HG02840 (cell line): ENCODE results near the gene NFKBIL1.
"Not testable (repeated sequence)": the region's sequence is repeated elsewhere in the genome, so short reads cannot be mapped to it uniquely, and the experiment has no call there.

Experiments
- ATAC-seq: cut with Tn5 transposase; IDR thresholded peaks from one replicate; pipeline ENCODE4 v1.9.1; 2021; ENCODE audit warnings: mild to moderate bottlenecking, moderate library complexity, moderate number of reproducible peaks; ENCODE audit not compliant: unreplicated experiment, low FRiP score

NFKBIL1 gene, protein sequence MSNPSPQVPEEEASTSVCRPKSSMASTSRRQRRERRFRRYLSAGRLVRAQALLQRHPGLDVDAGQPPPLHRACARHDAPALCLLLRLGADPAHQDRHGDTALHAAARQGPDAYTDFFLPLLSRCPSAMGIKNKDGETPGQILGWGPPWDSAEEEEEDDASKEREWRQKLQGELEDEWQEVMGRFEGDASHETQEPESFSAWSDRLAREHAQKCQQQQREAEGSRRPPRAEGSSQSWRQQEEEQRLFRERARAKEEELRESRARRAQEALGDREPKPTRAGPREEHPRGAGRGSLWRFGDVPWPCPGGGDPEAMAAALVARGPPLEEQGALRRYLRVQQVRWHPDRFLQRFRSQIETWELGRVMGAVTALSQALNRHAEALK

DNA sequence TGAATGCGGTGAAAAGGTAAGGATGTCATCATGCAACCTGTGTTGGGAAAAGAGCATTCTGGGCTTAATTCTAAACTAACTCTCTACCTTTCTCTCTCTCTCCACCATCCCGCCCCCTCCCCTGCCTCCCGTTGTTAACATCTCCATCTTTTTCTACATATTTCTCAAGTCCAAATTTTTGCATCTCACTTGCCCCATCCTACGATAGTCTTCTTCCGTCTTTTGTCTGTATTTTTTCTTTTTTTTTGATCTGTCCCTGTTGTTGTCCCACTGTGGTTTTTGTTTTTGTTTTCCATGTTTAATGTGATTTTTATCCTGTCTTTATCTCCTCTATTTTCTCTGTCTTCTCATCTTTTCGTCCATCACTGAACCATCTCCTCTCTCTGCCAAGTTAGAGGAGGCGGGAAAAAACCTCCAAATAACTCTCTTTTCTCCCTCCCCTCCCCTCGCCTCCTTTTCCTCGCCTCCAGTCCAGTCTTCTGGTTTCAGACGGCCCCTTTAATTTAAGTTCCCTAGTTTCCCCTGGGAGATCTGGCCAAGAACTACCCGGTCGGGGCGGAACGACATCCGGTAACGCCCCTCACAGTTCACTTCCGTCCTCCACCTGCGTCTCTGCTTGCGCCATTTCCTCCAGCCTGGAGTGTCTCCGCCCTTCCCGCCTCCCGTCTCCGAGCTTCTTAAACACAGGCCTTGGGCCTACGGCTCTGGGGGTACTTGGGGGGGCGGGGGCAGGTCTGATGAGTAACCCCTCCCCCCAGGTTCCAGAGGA lies at the start of gene NFKBIL1:
NFKBIL1 (plus strand) TSS at position 651 of the 769 bp plus-strand sequence; CDS start at position 738, 87 bp downstream.
- peak; percentile 72 for ATAC-seq

DNA sequence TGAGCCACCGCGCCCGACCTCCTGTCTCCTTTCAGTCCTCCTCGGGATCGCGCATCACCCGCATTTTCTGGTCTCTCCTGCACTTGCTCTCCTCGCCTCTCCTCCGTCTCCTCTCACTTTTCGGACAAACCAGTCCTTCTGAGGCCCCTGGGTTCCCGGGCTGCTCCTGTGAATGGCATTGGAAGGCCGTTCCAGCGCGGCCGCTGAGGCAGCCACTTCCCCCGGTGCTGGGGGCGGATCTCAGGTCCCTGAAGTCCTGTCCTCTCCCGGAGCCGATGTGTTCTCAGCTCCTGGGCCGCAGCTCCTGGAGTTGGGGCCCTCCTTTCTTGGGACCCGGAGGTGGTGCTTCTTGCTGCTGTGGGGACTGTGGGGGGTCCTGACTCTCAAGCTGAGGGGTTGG lies 48.7 kb upstream of the NFKBIL1 start:
- ATAC-seq: no peak

DNA sequence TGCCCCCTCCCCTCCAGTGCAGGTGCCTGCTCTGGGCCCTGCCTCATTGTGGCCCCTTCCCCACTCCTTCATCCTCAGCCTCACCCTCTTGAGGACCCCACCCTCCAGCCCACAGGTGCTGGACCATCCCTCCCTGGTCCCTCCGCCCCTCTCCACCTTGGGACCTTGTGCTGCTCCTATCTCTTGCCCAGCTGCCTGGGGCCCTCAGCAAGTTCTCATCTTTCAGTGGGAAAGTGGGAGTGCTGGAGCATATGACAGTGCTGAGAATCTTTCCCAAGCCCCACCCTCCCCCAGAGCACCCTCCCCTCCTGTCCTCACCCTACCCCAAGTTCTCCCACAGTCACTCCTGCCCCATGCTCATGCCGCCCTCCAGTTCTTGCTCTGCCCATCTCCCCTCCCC lies 47.8 kb upstream of the NFKBIL1 start:
- ATAC-seq: not testable (repeated sequence)

DNA sequence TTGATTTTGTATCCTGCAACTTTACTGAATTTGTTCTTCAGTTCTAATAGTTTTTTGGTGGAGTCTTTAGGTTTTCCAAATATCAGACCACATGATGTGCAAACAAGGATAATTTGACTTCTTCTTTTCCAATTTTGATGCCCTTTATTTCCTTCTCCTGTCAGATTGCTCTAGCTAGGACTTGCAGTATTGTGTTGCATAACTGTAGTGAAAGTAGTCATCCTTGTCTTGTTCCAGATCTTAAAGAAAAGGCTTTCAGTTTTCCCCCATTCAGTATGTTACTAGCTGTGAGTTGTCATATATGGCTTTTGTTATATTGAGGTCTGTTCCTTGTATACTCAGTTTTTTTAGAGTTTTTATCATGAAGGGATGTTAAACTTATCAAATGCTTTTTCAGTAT lies 44.8 kb upstream of the NFKBIL1 start:
- ATAC-seq: no peak

DNA sequence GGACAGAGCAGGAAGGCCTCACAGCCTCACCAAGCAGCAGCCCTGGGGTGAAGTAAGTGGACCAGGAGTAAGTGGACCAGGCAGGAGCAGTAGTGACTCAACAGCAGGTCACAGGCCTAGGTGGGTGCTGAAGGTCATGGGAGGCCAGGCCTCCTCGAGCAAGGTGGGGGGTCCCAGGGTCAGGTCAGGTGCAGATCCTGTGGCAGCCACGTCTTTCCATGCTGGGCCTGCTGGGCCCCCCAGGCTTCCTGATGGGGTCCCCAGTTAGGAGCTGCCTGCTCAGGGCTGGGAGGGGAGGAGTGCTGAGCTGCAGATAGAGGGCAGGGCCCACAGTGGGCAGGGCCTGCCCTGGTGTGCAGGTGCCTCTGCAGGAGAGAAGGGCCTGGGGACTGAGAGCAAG lies 38.4 kb upstream of the NFKBIL1 start:
- not testable (repeated sequence) for ATAC-seq

DNA sequence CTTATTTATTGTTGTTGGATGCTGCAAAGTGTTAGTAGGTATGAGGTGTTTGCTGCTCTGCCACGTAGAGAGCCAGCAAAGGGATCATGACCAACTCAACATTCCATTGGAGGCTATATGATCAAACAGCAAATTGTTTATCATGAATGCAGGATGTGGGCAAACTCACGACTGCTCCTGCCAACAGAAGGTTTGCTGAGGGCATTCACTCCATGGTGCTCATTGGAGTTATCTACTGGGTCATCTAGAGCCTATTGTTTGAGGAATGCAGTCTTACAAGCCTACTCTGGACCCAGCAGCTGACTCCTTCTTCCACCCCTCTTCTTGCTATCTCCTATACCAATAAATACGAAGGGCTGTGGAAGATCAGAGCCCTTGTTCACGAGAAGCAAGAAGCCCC lies 37.4 kb upstream of the NFKBIL1 start:
- ATAC-seq: no peak

DNA sequence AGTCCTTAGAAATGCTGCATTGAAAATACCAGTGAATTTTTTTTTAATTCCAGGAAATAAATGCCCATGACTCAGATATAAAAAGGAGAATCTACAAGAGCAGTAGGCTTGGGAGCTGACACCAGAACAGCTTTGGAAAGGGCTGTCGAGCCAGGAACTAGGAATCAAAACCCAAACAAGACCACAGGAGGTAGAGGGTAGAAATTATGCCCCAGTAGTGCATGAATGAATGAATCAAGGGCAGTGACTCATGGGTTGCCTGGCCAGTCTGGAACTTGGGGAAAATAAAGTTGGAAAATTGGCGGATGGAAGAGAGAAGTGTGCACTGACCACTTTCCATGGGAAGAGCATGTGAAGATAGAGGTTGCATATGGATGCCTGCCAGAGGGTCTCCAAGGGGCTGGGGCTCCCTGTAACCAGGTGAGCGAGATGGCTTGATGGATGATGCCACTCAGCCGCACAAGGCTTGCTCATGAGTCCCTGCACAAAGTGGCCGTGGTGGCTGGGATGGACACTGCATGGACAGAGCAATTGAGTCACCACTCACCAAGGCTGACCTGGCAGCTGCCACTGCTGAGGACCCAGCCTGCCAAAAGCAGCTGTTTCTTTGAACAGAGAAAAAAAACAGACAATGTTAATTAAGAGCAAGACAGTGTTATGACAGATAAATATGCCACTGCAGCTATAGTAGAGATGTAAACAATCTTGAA lies 33.8 kb upstream of the NFKBIL1 start:
- ATAC-seq: no peak

DNA sequence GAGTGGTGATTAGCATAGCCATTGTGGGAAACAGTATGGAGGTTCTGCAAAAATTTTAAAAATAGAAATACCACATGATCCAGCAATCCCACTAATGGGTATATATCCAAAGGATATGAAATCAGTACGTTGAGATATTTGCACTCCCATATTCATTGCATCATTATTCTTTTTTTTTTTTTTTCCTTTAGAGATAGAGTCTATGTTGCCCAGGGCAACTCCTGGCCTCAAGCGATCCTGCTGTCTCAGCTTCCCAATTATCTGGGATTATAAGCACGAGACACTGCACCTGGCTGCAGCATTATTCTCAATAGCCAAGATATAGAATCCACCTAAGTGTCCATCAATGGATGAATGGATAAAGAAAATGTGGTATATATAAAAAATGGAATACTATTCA lies 25.6 kb upstream of the NFKBIL1 start:
- ATAC-seq: no peak

DNA sequence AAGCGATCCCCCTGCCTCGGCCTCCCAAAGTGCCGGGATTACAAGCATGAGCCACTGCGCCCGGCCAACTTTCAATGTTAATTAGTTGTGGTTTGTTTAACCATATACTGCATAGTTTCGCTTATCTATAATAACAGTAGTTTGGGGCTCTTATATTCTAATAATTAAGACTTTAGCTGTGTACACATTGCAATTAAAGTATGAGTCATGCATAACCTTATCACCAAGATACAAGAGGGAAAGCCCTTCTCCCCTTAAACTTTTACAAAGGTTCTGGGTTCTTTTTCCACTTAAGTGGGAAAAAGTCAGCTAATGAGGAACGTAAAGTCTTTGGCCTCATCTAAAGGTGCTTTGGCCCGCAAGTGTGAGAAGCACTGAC lies 21.9 kb upstream of the NFKBIL1 start:
- no peak for ATAC-seq

DNA sequence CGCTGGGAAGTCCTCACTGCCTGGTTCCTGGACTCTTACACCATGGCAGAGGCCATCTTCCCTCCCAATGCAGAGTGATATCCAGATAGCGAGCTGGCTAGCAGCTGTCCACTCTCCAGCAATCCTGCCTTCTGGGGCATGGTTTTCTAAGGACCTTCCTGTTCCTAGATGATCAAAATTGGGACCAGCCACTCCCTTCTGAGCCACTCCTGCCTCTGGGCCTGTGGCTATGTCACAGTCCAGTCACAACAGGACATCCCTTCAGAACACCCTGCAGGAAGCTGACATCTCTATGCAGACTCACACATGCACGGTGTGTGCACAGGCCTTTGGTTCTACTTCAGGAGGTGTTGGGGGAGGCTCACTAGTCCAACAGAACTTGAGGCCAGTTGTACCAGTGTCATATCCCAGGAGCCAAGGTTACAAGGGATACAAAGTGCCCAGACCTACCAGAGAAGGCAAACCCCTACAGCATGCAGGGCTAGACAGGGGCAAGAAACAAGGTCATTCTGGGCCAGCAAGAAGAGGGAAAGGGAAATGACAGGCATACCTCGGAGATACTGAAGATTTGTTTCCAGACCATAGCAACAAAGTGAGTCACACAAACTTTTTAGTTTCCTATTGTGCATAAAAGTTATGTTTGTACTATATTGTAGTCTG lies 21.3 kb upstream of the NFKBIL1 start:
- no peak for ATAC-seq

DNA sequence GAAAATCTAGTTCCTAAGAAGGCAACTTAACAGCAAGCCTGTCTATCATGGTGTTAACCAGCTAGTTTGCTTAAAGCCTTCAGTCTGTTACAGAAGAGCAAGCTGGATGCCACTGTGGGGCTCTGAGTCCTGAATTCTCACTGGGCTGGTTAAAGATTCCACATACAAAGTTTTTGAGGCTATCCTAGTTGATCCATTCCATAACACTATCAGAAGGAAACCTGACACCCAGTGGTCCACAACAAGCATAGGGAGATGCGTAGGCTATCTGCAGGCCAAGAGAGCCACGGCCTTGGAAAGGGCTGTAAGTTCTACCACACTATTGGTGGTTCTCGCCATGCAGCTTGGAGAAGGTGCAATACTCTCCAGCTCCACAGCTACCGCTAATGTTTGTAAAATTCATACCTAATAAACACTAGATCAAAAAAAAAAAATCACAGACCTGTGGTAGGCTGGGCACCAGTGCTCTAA lies 19.1 kb upstream of the NFKBIL1 start:
- ATAC-seq: no peak

DNA sequence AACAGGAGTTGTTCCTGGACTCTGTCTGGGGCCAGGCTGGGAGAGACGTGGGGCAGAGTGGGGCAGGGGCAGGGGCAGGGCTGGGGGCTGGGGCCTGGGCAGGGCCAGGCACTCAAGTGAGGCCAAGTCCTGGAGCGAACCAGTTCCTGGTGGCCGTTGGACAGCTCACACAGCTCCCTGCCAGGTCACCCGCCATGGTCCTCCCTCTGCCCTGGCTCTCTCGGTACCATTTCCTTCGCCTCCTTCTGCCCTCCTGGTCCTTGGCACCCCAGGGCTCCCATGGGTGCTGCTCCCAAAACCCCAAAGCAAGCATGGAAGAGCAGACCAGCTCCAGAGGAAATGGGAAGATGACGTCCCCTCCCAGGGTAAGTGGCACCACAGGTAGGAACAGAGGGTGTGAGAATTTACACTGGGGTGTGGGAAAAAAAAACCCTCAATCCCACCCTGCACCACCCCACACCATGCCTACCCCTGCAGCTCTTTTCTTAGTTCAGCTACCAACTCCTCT lies 18.5 kb upstream of the NFKBIL1 start, which contains the start of gene MCCD1:
MCCD1 (plus strand) TSS at position 142 of the 508 bp plus-strand sequence; CDS start at position 195, 53 bp downstream.
- ATAC-seq: no peak

DNA sequence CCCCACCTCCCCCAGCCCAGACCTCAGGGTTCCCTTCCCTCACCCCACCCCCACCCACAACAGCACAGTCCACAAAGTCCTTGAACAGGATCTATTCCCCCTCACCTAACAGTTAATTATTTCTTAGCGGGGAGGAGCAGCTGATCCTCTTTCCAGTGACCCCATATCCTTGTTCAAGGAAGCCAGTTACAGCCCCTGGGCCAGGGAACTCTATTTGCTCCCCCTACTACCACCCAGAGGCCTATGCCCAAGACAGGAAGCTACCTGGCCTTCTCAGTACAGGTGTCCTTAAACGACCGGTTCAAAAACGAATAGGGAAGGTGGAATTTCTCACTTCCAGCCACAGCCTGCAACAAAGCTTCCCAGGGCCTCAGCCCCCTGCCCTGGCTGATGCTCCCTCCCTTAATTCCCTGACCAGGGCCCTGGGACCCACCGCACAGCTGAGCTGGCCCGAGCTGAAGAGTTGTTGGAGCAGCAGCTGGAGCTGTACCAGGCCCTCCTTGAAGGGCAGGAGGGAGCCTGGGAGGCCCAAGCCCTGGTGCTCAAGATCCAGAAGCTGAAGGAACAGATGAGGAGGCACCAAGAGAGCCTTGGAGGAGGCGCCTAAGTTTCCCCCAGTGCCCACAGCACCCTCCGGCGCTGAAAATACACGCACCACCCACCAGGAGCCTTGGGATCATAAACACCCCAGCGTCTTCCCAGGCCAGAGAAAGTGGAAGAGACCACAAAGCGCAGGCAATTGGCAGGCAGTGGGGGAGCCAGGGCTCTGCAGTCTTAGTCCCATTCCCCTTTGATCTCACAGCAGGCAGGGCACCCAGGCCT lies 17.9 kb upstream of the NFKBIL1 start:
- no peak for ATAC-seq

DNA sequence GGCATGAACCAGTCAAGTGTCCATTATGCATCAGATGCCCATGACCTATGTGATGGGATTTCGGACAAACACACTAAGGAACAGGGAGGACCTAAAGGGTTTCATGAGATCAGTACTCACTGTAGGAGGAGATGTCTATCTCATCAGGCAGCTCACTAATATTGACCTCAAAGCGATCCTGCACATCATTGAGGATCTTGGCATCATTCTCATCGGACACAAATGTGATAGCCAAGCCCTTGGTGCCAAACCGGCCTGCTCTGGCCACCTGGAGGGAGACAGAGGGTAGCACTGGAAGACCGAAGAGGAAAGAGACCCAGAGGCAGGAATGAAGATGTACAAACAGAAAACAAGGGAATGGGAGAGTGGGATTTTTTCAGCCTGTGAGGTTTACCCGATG lies 16.7 kb upstream of the NFKBIL1 start:
- no peak for ATAC-seq

DNA sequence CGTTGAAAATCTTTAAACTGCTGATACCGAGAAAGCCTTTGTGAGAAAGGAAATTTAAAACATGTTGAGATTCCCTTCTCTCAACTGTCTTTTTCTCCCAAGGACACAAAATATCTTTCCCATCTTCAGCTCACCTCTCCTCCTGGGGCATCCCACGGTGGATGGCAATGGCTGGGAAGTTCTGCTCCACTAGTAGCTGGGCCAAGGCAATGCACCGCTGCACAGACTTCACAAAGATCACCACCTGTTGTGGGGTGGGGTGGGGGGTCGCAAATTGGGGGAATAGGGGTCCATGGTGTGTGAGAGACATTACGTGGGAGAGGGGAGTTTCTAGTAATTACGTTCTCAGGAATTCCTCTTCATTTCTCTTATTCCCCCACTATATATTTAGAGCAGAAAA lies 16.2 kb upstream of the NFKBIL1 start:
- ATAC-seq: no peak

DNA sequence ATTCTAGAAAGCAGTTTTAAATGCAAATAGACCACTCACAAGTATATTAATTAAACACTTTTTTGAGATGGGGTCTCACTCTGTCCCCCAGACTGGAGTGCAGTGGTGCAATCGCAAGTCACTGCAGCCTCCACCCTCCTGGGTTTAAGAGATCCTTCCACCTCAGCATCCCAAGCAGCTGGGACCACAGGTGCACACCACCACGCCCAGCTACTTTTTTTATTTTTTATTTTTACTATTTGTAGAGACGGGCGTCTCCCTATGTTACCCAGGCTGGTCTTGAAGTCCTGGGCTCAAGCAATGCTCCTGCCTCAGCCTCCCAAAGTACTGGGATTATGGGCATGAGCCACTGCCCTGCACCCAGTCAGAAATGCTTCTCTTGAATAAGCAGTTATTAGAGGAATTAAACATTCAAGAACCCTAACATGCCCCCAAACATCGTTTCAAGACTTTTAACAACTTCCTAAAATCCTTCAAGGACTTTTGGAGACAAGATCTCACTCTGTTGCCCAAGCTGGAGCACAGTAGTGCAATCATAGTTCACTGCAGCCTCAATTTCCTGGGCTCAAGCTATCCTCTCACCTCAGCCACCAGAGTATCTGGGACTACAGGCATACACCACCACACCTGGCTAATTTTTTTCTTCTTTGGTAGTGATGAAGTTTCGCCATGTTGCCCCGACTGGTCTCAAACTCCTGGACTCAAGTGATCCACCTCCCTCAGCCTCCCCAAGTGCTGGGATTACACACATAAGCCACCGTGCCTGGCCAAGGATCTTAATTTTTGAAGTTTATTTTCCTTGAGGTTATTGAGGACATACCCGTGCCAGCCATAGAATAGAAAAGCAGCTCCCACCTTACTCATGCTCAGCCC lies 15.4 kb upstream of the NFKBIL1 start:
- ATAC-seq: no peak

DNA sequence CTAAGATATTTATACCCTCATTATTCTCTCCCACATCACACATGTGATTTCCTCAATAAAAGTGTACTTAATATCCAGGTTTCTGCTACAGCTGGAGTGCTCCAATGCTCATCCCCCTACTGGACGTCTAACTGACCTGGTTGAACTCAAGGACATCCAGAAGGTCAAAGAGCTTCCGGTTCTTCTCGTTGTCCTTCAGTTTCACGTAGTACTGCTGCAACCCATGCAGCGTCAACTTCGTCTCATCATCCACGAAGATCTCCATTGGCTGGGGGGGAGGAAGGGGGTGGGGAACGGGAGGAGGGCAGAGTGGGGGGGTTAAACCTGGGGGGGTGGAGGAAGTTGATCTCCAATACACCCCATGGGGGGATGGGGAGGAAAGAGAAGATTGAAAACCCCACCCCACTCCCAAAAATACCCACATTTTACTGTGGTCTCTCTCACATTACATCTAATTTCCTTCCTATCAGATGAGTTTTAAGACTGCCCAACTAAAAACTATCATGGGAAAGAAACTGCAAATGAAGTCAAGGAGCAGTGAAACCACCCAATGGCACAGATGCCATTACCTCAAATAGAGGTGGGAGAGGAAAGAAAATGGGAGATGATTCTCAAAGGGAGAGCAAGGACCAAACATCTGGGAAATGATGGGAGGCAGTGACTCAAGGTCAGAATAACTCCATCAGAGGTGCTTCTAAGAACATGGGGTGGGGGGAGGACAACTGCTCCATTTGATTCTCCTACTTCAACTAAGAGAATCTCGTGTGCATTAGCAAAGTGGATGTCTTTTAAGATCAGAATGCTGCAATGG lies 14.6 kb upstream of the NFKBIL1 start:
- ATAC-seq: no peak

DNA sequence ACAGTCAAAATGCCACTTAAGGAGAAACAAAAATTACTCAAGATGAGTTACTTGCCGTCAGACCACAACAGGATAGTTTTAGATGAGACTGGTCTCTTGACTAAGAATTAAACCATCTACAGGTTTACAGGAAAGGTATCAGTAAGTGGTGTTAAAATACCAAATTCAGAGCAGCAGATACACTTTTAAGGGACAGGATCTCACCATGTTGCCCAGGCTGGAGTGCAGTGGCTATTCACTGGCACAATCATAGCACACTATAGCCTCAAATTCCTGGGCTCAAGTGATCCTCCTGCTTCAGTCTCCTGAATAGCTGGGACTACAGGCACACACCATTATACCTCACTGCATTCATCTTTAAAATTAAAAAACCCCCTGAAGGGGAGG lies 14.0 kb upstream of the NFKBIL1 start:
- ATAC-seq: no peak
